ENCODE data around the gene GPR137B. TPM values are rescaled to one million over a fixed set of nuclear protein-coding genes. Genes with fewer than 3 reads are reported as not detected.

The GPR137B gene
- polyA plus RNA-seq, 3 donors = 35.8 to 40.5 (median 38.8) TPM

GRCh38 chr1:236209713-236210112 lies 67.4 kb downstream of the GPR137B start:
- DNase-seq (ENCODE audit: extremely low read depth in 1 of 11, low read depth in 9 of 11, low spot score in 4 of 11) = no peak

GRCh38 chr1:236211815-236212214 lies 69.5 kb downstream of the GPR137B start:
- no peak for DNase-seq (ENCODE audit: extremely low read depth in 1 of 11, low read depth in 9 of 11, low spot score in 4 of 11)

GRCh38 chr1:236213534-236213933 lies 71.2 kb downstream of the GPR137B start:
- no peak for DNase-seq (ENCODE audit: extremely low read depth in 1 of 11, low read depth in 9 of 11, low spot score in 4 of 11)

GRCh38 chr1:236214761-236215160 lies 72.4 kb downstream of the GPR137B start:
- no peak for DNase-seq (ENCODE audit: extremely low read depth in 1 of 11, low read depth in 9 of 11, low spot score in 4 of 11)

DNA sequence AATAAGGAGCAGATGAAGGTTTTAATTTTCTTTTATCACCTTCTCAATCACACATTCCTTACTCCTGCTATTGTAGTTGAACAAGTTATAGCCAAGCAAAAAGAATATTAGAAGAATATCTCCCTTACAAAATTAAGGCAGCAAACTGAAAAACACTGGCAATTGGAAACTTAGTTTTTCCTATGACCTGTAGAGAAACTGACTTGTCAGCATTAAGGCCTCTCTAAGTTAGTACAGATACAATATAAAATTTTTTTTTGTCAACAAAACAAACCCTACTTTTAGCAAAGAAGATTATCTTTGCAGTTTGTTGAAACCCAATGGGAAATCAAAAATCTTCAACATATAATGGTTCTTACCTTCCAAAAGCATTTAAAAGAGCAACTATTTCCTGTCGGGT lies 78.1 kb downstream of the GPR137B start:
- no peak for DNase-seq (ENCODE audit: extremely low read depth in 1 of 11, low read depth in 9 of 11, low spot score in 4 of 11)

DNA sequence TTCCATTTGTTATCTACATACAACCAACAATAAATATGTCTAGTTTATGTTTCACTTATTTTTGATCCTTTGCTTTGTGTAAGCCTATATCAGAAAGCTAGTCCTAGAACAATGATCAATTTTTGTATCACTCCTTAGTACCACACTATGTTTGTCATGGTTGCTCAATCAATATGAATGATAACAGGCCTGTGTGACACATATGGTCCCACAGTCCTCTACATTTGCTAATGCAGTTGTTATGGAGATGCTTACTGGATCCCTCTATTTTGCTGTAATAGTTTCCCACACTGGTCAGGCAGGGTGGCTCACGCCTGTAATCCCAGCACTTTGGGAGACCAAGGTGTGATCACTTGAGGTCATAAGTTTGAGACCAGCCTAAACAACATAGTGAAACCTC lies 80.3 kb downstream of the GPR137B start:
- no peak for DNase-seq (ENCODE audit: extremely low read depth in 1 of 11, low read depth in 9 of 11, low spot score in 4 of 11)

DNA sequence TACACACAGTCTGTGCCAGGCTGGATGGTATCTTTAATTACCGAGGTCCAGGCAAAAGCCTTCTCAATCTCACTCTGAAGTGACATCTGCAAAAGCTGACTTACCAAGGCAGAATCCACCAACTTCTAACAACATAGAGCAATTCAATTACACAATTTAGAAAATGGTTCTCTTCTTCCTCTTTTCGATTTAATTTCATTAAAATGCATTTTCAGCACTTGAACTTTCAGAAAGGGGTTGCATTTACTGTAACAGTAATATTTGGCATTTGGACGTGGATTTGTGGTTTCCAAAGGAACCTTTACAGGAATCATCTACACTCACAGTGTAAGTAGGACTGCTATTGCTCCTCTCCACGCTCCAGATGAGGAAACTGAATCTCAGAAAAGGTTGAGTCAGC lies 86.1 kb downstream of the GPR137B start:
- DNase-seq (ENCODE audit: extremely low read depth in 1 of 11, low read depth in 9 of 11, low spot score in 4 of 11) = no peak

DNA sequence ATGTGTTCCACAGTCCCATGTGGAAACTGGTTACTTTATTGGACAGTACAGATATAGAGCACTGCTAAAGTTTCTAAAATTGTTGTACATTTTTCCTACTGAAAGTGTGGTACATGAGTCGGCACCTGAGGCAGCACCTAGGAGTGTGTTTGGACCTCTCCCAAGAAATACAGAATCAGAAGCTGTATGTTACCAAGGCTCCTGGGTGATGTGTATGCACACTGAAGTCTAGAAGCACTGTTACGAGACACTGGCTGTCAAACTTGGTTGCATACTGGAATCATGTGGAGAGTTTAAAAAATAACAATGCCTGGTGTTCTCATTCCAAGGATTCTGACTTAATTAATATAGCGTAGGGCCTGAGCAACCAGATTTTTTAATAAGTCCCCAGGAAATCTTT lies 92.8 kb downstream of the GPR137B start:
- no peak for DNase-seq (ENCODE audit: extremely low read depth in 1 of 11, low read depth in 9 of 11, low spot score in 4 of 11)

DNA sequence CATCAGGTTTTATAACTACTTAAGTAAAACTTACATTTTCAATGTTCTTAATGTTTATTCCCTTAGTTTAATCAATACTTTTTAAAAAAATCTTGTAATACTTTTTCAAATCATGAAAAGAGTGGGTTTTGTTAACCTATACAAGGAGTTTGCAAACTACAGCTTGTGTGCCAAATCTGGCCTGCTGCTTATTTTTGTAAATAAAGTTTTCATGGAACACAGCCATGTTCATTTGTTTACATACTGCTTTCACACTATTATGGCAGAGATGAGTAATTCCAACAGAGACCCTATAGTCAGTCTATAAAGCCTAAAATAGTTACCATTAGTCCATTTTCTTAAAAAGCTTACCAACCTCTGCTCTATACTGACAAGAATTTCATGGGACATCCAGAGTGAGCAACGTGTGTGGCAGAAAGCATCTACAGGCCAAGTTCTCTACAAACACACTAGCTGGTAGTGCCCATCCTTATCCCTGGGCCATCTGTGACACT lies 96.8 kb downstream of the GPR137B start:
- no peak for DNase-seq (ENCODE audit: extremely low read depth in 1 of 11, low read depth in 9 of 11, low spot score in 4 of 11)

DNA sequence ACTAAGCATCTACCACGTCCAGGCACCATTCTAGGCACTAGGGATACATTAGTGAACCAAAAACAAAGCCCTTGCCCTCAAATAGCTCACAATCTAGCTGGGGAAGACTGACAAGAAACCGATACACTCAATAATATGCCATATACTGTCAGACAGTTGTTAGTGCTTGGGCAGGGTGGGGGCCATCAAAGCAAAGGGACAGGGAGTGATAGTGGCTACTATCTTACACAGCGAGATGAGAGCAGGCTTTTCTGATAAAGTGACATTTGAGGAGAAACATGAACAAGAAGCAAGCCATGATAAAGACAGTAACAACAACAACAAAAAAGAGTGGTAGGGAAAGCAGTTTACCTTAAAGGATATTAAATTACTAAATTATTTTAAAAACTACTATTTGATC lies 98.3 kb downstream of the GPR137B start:
- DNase-seq (ENCODE audit: extremely low read depth in 1 of 11, low read depth in 9 of 11, low spot score in 4 of 11) = no peak

- no peak for DNase-seq (ENCODE audit: extremely low read depth in 1 of 11, low read depth in 9 of 11, low spot score in 4 of 11)
These were observed 100.2 kb downstream of the GPR137B start for GRCh38 chr1:236242568-236242967.

DNA sequence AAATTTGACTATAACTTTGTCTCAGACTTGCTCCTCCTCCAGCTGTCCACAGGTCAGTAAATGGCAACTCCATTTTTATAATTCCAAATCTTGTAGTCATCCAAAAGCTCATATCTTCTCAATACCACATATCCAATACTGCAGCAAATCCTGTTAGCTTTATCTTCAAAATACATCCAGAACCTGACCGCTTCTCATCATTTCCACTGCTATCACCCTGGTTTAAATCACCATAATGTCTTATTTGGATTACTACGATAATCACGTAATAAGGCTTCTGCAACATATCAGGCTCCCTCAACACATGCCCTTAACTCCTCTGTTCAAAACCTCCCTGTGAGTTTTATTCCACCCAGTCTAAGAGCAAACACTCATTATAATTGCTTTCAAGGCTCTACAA lies 104.9 kb downstream of the GPR137B start:
- no peak for DNase-seq (ENCODE audit: extremely low read depth in 1 of 11, low read depth in 9 of 11, low spot score in 4 of 11)

- DNase-seq (ENCODE audit: extremely low read depth in 1 of 11, low read depth in 9 of 11, low spot score in 4 of 11) = no peak
These were observed 109.2 kb downstream of the GPR137B start for GRCh38 chr1:236251587-236251986.

DNA sequence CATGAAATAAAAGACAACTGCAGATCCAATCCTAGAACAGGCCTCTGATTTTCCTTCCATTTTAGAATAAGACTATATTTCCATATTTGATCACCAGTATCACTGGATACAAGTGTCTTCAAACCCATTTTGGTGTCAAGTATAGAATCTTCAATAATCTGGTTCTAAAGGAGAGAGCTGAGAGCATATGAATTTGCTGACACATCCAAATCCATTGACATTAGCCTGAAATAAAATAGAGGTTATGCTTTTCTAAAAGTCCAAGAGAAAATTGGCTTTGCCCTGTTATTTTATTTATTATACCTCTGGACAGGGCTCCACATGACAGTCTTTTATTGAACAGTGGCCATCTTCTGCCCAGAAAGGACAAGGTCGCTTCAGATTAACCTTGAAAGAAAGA lies 110.8 kb downstream of the GPR137B start:
- no peak for DNase-seq (ENCODE audit: extremely low read depth in 1 of 11, low read depth in 9 of 11, low spot score in 4 of 11)

- DNase-seq (ENCODE audit: extremely low read depth in 1 of 11, low read depth in 9 of 11, low spot score in 4 of 11) = no peak
These were observed 111.7 kb downstream of the GPR137B start for GRCh38 chr1:236253918-236254637.

- no peak for DNase-seq (ENCODE audit: extremely low read depth in 1 of 11, low read depth in 9 of 11, low spot score in 4 of 11)
These were observed 114.9 kb downstream of the GPR137B start for GRCh38 chr1:236257216-236257615.

DNA sequence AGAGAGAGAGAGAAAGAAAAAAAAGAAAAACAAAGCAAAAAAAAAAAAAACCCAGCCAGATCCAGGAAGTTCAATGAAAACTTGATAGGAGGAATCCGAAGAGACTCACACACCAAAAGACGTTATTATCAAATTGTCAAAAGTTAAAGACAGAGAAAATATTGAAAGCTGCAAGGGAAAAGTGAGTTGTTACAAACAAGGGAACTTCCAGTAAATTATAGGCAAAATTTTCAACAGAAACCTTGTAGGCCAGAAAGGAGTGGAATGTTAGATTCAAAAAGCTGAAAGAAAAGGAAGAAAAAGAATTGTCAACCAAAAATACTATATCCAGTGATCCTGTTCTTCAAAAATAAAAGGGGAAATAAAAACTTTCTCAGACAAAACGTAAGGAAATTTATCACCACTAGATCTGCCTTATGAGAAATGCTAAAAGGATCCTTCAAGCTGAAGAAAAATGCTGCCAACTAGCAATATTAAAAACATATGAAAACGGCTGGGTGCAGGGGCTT lies 115.8 kb downstream of the GPR137B start:
- DNase-seq (ENCODE audit: extremely low read depth in 1 of 11, low read depth in 9 of 11, low spot score in 4 of 11) = no peak

All from renal cortex interstitium (tissue), 11 donors.